NCI-H748 treated with DMSO at 0.1 percent for 48 hours (cell line): Measurements from ENCODE around the gene SMARCA4.
"Not testable (repeated sequence)": the region's sequence is repeated elsewhere in the genome, so short reads cannot be mapped to it uniquely, and the experiment has no call there.

Experiments used
- DNase-seq: peaks from one replicate; lab custom pipeline; 2025; lab: John Stamatoyannopoulos, UW

SMARCA4 gene

DNA sequence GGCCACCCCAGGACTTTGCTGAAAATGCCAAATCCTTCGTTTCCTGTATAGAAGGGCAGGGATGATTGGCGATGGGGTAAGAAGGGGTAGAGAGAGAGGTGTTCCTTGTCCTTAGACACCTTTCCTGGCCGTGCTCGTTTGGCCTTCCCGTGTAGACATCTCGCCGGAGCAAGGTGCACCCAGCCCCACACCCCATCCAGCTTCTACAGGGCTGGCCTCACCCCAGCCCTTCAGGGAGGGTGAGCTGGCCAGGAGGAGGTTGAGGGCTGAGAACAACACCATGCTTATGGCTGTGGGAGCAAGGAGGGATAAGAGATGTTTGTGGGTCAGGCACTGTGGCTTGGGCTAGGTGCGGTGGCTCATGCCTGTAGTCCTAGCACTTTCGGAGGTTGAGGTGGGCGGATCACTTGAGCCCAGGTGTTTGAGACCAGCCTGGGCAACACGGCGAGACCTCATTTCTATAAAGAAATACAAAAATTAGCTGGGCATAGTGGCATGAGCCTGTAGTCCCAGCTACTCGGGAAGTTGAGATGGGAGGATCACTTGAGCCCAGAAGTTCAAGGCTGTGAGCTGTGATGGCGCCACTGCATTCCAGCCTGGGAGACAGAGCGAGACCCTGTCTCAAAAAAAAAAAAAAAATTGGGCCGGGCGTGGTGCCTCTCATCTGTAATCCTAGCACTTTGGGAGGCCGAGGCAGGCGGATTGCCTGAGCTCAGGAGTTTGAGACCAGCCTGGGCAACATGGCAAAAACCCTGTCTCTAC, 15.5 kb downstream of the SMARCA4 start:
- no peak for DNase-seq

DNA sequence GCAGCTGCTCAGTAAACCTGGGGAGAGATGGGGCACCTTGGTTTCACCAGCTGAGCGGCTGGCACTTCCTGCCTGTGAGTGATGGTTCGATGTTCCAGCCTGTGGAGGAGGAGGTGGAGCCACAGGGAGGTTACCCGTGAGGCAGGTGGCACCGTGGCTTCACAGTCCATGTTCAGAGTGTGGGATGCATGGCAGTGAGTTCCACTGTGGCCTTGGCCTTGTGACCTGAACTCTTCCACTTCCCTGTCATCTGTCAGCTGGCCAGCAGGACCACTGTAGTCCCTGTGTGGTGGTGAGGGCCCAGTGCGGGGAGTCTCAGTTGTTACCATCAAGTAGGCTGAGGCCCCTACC, 16.9 kb downstream of the SMARCA4 start:
- DNase-seq: no peak

GRCh38 chr19:10979951-10980381, 19.1 kb downstream of the SMARCA4 start:
- DNase-seq: no peak

DNA sequence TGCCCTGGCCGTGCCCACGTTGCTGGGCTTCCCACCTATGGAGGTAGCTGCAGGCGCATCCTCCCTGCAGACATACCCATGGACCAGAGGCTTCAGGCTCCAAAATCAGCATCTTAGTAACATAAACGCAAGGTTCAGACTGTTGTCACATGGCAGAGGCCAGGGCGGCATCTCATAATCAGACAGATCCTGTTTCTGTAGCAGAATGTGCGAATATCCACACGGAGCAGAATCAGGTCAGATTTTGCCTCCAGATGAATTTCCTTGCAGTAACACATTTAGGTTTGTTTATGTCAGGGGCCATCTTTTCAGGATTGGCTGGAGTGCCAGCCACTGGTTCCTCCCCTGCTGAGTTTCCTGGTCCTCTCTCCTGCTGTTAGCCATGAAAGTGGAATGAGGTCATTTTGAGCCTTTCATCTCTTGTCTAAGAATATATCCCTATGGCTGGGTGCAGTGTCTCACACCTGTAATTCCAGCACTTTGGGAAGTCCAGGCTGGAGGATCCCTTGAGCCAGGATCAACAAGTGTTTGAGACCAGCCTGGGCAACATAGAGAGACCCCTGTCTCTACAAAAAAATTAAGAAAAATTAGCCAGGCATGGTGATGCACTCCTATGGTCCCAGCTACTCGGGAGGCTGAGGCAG, 20.5 kb downstream of the SMARCA4 start:
- DNase-seq: no peak

DNA sequence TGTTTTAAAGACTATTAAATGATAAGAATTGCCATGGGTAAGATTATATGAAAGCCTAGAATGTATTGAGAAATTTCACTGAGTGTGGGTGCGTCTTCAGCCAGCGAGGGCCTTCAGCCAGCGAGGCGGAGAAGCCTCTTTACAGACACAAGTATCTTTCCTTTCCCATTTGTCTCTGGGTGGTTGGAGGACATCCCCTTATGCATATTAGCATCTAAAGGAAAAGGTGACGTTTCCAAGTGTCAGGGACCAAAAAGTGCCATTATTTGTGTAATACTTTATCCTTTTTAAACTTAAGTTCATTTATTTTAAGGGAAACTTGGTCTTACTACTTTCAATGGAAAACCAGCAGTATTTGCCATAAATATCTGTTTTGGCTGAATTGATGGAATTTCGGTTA, 22.2 kb downstream of the SMARCA4 start:
- DNase-seq: no peak

- DNase-seq: no peak
Measured at GRCh38 chr19:10984166-10984735, 23.4 kb downstream of the SMARCA4 start.

GRCh38 chr19:10985502-10985901, 24.7 kb downstream of the SMARCA4 start:
- no peak for DNase-seq

DNA sequence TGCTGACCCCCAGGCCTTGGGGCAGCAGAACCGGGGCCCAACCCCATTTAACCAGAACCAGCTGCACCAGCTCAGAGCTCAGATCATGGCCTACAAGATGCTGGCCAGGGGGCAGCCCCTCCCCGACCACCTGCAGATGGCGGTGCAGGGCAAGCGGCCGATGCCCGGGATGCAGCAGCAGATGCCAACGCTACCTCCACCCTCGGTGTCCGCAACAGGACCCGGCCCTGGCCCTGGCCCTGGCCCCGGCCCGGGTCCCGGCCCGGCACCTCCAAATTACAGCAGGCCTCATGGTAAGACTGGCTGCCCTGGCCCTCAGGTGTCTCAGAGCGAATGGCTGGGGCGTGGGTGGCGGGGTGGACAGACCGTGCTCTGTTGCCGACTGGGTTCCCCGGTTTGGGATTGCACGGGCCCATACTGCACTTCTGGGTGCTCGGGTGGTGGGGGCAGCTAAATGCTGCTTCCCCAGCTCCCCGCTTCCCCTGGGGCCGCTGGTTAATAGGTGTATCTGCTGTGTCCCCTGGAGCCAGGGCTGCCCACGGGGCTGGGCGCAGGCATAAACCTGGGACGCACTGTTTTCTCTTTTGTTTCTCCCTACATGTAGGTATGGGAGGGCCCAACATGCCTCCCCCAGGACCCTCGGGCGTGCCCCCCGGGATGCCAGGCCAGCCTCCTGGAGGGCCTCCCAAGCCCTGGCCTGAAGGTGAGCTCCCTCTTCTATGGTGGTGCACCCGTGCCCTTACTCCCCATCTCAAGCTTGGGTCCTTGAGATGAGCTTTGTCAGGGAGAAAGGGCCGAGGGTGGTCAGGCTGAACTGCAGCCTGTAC, 25.7 kb downstream of the SMARCA4 start:
- DNase-seq: no peak

DNA sequence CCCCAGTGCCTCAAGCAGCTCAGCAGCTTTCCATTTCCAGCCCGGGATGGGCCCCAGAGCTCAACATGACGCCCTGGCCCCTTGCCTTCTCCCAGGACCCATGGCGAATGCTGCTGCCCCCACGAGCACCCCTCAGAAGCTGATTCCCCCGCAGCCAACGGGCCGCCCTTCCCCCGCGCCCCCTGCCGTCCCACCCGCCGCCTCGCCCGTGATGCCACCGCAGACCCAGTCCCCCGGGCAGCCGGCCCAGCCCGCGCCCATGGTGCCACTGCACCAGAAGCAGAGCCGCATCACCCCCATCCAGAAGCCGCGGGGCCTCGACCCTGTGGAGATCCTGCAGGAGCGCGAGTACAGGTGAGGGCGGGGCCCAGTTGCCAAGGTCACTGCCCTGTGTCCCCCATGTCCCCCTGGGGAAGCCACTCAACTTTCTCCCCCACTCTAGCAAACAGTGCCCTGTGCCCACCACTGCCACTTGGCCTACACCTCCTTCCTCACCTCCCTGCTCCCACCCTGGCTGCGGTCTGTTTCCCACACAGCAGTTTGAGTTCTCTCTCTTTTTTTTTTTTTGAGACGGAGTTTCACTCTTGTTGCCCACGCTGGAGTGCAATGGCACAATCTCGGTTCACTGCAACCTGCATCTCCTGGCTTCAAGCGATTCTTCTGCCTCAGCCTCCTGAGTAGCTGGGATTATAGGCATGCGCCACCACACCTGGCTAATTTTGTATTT, 26.9 kb downstream of the SMARCA4 start:
- DNase-seq: no peak

DNA sequence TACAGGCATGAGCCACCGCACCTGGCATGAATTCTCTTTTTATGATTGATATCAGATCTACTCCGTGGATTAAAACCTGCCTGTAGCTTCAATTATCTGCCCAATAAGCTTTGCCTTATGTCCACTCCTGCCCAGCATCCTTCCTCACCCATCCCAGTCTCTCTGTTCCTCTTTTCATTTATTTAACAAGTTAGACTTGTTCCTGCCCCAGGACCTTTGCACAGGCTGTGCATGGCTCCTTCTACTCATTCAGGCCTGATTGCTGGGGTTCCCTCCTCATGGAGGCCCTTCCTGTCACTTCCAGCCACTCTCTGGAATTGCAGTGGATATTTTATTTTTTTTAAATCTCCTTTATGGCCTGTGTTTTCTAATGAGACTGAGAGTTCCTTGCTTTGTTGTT, 27.6 kb downstream of the SMARCA4 start:
- no peak for DNase-seq

DNA sequence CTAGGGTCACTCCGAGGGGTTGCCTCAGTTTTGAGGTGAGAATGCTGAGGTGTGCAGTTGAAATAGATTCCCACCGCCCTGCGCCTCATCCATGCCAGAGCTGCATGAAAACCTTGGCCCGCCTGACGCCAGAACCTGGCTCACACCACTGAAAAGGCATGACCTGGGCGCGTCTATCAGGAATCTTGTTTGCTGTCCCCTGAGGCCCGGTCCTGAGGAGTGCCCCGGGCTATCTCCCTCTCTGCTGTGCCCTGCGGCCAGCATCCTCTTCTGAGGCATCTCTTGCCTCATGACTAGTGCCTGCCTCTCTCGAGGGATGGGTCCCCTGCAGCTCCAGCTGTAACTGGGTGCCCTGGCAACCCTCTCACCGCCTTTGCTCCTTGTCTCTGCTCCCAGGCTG, 28.1 kb downstream of the SMARCA4 start:
- no peak for DNase-seq

DNA sequence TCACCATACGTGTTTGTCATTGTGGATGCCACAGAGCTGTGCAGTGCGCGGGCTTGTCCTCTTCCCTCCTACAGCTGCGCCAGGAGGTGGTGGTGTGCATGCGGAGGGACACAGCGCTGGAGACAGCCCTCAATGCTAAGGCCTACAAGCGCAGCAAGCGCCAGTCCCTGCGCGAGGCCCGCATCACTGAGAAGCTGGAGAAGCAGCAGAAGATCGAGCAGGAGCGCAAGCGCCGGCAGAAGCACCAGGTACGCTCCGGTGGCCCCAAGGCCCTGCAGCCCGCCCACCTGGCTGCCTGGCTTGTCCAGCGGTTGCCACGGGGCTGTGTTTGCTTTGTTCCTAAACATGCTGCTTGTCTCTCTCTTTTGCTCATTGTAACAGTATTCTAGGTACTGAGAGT, 30.2 kb downstream of the SMARCA4 start:
- no peak for DNase-seq

- DNase-seq: no peak
Measured at GRCh38 chr19:10991521-10992081, 30.8 kb downstream of the SMARCA4 start.

GRCh38 chr19:10992174-10992573, 31.3 kb downstream of the SMARCA4 start:
- DNase-seq: not testable (repeated sequence)

DNA sequence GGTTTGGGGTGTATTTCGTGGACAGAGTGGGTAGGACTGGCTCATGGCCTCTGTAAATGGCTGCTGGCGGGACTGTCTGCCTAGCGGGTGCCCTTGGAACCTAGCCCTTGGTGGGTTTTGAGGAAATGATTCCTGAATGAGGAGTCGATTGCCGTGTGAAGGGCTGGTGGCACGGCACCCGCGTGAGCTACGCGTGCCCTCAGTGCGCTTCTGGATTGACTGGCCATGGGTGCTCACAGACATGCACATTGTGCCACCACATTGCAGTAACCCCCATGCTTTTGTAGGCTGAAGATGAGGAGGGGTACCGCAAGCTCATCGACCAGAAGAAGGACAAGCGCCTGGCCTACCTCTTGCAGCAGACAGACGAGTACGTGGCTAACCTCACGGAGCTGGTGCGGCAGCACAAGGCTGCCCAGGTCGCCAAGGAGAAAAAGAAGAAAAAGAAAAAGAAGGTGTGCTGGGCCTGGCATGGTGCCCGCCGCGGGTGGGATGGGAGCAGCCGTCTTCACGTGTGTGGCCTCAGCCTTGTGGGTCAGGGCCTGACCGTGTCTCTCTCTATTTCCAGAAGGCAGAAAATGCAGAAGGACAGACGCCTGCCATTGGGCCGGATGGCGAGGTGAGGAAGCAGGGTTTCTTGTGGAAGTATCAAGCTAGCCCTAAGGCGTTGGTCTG, 35.2 kb downstream of the SMARCA4 start:
- DNase-seq: no peak

GRCh38 chr19:10998045-10998533, 37.3 kb downstream of the SMARCA4 start:
- DNase-seq: no peak

DNA sequence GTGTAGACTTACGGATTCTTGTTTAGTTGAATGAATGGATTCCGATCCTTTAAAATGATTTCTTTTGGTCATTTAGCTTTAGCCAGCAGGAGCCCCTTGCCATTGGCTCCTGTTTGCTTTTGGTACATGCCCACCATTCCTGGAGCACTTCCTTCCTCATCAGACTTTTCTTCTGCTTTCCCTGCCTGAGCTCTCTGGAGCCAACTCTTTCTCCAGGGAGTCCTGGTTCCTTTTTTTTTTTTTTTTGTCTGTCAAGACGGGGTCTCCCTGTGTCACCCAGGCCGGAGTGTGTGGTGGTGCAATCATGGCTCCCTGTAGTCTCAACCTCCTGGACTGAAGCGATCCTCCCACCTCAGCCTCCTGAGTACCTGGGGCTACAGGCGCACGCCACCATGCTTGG, 37.8 kb downstream of the SMARCA4 start:
- DNase-seq: no peak

DNA sequence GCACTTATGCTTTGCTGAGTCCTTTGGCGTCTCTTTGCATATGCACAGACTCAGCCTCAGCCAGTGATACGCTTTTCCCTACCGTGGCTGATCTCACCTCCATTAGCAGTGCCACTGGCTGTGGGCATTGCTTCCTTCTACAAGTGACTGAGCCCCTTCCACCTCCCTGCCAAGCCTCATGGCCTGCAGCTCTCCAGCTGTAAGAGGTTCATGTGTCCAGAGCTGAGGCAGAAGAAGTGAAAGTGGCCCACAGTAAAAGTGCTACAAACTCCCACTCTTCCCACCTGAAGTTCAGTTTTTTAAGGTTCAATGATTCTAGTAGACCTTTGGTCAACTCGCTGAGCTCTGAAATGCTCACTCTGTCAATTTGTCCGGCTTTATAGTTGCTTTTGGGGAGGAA, 44.7 kb downstream of the SMARCA4 start:
- DNase-seq: no peak

- no peak for DNase-seq
Measured at GRCh38 chr19:11007385-11007784, 46.6 kb downstream of the SMARCA4 start.

DNA sequence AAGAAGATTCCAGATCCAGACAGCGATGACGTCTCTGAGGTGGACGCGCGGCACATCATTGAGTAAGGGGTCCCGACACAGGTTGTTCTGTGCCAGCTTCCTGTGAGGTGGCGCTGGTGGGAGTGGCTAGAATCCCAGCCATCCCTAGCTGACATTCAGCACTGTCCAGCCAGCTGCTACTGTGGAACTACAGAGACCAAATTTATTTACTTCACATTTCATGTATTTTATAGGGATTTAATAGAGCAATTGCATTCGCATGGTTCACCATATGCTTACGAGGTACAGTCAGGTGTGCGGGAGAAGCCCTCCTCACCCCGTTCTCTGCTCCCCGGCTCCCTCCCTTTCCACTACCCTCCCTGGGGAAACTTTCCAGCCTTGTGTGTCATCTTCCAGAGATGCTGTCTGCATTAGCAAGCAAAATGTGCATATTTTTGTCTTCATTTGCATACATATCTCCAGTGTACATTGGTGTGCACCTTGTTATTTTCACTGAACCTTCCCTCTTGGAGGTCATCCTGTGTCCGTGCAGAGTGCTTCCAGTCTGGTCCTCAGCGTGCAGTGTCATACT, 47.2 kb downstream of the SMARCA4 start:
- no peak for DNase-seq

DNA sequence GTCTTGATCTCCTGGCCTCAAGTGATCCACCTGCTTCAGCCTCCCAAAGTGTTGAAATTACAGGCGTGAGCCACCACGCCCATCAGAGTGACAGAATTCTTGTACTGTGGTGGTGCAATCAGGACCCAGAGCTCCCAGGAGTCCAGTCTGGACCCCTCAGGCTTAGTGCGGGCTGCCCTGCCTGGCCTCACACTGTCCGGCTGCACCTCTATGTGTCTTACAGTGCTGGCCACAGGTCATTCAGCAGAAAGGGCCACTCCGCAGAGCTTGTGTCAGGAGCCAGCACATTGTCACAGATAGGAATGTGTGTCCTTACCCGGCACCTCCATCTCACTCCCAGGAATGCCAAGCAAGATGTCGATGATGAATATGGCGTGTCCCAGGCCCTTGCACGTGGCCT, 49.2 kb downstream of the SMARCA4 start:
- no peak for DNase-seq
